Measurements from ENCODE around the gene CCDC59.
"Not testable (repeated sequence)": the region's sequence is repeated elsewhere in the genome, so short reads cannot be mapped to it uniquely, and the experiment has no call there.

The CCDC59 gene, protein sequence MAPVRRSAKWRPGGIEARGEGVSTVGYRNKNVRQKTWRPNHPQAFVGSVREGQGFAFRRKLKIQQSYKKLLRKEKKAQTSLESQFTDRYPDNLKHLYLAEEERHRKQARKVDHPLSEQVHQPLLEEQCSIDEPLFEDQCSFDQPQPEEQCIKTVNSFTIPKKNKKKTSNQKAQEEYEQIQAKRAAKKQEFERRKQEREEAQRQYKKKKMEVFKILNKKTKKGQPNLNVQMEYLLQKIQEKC

DNA sequence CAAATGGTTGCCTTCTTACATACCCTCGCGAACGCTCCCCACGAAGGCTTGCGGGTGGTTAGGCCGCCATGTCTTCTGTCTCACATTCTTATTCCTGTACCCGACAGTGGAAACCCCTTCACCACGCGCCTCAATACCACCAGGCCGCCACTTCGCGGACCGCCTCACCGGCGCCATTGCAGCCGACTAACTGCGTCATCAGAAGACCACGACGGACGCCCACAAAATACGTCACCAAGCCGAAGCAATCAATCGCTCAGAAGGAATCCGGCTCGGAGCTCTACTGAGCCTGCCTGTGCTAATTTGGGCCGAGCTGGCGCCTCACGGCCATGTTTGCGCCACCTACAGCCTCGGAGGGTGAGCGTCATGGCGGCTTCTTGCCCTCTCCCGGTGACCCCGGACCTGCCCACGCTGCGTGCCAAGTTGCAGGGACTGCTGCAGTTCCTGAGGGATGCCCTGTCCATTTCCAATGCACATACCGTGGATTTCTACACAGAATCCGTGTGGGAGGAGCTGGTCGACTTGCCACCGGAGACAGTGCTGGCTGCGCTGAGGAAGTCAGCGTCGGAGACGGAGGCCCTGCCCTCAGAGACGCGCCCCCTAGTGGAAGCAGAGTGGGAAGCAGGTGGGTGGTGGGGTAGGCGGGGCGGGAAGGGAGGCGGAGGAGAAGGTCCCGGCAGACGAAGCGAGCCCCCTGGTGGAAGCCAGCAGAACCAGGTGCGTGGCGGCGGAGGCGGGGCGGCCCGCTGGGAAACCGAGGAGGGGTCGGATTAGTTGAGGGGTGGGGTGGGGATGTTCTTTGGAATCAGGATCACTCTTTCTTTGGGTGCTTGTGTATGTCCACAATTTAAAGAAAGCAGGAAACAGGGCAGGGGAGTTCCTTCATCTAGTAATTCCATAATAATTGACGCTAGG lies at the start of gene CCDC59, which contains the start of gene METTL25:
Gene CCDC59, minus strand, starts transcription at position 188 of the 915 bp plus-strand sequence. Its CDS starts 11 bp downstream, at position 177.
Gene METTL25, plus strand, starts transcription at position 330 of the 915 bp plus-strand sequence. Its CDS starts 37 bp downstream, at position 367.
- DNase-seq (ENCODE audit: low read depth, low spot score), result peak; percentile 99

DNA sequence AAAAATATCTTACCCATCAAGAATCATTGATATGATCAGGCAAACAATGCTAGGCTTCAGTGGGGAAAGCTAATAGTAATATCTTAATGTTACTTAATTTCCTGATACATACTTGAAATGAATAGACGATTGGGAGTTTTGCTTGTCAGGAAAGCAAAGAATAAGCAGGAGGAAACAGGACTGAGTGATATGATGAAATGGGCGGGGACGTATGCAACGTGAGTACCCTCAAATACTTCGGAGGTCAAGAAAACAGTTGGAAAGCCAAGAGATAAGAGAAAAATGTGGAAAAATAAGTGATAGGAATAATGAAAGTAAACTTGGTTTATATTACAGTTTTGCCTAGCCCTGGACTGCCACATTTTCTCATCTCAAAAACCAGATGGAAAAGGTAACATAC lies 49.3 kb upstream of the CCDC59 start:
- DNase-seq (ENCODE audit: low read depth, low spot score), result no peak

DNA sequence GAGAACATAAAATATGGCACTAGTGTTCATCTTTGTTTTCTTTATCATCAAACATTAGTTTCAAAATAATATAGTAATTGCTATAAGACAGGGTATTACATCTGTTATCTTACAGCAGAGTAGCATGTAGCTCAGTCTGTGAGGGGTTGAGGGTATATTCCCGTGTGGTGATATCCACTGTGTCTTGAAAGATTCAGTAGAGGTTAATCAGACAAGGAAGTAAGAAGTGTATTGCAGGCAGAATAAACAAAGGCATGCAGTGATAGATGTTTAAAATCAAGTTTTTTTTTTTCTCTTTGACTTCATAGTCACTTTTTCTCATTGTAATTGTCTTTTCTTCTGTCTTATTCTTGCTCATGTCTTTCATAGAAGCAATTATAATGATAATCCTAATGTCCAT lies 48.5 kb upstream of the CCDC59 start:
- DNase-seq (ENCODE audit: low read depth, low spot score), result no peak

DNA sequence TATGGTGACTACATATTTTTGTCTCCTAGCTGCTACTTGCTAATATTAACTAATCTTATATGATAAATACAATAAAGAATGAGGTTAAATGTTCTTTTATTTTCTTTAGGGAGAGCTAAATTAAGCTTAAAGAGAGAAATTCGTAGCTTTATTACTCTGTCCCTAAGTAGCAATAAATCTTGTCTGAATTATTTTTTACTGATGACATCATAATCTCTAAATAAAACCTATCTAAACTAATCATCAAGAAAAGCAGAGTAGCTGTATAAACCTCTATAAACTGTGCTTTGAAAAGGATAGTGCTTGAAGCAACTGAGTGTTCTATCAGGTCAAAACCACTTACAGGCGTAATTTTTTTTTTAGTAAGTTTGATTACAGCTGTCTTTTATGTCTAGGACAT lies 42.6 kb upstream of the CCDC59 start:
- no peak for DNase-seq (ENCODE audit: low read depth, low spot score)

DNA sequence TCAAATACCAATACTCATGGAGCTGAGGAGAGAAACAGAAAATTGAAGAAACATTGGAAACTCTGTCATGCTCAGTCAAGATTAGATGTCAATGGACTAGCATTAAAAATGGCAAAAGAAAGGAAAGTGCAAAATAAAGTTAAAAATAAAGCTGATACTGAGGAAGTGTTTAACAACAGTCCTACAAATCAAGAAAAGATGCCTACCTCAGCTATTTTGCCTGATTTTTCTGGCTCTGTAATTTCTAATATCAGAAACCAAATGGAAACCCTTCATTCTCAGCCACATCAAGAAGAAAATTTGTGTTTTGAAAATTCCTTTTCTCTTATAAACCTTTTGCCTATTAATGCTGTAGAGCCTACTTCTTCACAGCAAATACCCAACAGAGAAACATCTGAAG lies 40.7 kb upstream of the CCDC59 start:
- DNase-seq (ENCODE audit: low read depth, low spot score), result no peak

DNA sequence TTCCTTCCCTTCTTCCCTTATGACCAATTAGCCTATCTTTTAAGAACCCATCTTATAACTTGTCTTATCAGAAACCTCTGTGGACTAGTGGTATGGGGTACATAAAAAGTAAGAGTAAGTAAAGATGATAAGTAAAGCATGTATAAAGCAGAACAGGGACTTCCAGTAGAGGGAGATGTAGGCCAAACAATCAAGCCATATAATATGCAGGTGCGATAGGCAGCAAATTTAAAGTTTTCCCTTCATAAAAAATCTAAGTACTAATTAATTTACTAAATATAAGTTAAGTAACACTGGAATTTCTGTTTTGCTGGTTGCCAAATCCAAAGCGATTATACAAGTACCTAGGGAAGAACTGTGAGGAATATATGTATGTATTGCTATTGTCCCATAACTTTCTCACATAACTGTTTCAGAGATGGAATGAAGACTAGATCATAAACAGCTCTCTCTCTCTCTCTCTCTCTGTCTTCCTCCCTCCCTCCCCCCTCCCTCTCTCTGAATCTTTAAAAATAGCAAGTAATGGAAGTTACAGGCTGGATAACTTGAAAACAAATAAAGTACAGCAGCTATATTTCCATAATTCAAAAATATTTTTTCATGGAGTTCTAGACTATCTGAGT lies 25.9 kb upstream of the CCDC59 start:
- DNase-seq (ENCODE audit: low read depth, low spot score), result no peak

DNA sequence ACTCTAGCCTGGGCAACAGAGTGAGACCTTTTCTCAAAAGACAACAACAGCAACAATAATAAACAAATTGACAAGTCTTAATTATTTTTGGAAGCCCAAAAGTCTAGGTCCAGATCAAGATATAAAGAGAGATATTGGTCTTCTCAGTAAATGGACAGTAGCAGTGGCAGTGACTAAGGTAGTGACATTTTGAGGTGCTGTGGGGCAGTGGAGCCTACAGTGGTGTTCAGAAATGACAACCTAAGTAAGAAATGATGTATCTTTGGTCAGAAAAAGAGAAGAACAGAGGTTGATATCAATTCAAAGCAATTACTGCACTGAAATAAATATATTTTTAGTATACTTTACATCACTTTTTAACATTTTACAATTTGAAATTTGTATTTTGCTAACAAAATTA lies 20.8 kb upstream of the CCDC59 start:
- no peak for DNase-seq (ENCODE audit: low read depth, low spot score)

DNA sequence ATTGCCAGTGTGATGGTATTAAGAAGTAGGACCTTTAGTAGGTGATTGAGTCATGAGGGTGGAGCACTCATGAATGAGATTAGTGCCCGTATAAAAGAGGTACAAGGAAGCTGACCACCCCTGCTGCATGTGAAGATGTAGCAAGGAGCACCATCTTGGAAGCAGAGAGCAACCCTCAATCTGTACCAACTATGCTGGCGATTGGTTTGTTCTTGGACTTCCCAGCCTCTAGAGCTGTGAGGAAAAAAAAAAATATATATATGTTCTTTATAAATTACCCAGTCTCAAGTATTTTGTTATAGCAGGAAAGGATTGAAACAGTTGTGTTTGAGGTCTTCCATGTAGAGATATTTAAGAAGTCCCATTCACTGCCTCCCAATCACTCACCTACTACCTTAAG lies 17.0 kb upstream of the CCDC59 start:
- no peak for DNase-seq (ENCODE audit: low read depth, low spot score)

DNA sequence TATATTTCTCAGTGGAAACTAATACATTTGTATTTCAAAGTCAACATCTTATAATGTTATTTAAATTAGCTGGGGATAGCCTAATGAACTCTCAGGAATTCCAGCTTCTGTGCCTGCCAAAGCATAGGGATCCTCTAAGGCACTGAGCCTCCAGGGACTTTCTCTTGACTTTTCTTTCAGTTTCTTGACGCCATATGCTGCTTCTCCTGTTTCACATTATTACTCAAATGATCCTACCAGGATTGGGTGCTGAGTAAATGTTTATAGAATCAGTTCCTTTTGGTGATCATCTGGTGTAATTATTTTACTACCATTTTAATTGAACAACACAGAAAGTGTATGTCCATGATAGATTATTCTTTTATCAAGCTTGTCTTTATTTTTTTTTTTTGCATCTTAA lies 8.0 kb upstream of the CCDC59 start:
- no peak for DNase-seq (ENCODE audit: low read depth, low spot score)

DNA sequence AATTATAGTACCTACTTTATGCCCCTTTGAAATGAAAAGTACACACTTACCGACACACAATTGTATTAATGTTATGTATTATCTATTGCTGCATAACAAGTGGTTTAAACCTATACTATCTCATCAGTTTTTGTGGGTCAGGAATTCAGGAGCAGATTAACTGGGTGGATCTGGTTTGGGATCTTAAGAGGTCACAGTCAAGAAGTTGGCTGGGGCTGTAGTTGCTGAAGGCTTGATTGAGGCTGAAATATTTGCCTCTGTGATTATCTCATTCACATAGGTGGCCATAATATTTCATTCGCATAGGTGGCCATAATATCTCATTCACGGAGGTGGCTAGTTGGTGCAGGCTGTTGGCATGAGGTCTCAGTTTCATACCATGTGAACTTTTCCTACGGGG lies 5.8 kb upstream of the CCDC59 start:
- no peak for DNase-seq (ENCODE audit: low read depth, low spot score)

DNA sequence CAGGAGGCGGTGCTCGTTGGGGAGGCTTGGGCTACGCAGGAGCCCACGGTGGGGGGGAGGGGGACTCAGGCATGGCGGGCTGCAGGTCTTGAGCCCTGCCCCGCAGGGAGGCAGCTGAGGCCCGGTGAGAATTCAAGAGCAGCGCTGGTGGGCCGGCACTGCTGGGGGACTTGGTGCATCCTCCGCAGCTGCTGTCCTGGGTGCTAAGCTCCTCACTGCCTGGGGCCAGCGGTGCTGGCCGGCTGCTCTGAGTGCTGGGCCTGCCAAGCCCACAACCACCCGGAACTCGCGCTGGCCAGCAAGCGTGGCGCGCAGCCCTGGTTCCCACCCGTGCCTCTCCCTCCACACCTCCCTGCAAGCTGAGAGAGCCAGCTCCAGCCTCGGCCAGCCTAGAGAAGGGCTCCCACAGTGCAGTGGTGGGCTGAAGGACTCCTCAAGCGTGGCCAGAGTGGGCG lies 3.3 kb upstream of the CCDC59 start:
- no peak for DNase-seq (ENCODE audit: low read depth, low spot score)

DNA sequence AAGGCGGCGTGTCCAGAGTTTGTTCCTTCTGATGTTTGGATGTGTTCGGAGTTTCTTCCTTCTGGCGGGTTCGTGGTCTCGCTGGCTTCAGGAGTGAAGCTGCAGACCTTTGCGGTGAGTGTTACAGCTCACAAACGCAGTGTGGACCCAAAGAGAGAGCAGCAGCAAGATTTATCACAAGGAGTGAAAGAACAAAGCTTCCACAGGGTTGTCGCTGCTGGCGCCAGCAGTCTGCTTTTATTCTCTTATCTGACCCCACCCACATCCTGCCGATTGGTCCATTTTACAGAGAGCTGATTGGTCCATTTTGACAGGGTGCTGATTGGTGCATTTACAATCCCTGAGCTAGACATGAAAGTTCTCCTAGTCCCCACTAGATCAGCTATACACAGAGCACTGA lies 2.6 kb upstream of the CCDC59 start:
- not testable (repeated sequence) for DNase-seq (ENCODE audit: low read depth, low spot score)

DNA sequence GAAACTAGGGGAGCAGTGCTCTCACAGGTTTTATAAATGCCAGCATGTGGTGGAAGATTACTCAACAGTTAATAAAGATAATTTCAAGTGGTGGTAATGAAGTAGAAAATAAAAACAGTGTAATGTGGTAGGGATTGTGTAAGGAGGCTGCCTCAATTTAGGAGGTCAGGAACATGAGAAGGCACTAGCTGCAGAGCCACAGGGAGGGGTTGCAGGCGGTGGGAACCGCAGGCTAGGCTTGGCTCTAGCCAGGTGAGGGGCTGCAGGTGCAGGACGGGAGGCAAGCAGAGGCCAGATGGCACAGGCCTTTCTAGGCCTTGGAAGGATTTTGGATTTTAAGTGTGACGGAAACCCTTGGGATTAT lies 910 bp upstream of the CCDC59 start:
- no peak for DNase-seq (ENCODE audit: low read depth, low spot score)

DNA sequence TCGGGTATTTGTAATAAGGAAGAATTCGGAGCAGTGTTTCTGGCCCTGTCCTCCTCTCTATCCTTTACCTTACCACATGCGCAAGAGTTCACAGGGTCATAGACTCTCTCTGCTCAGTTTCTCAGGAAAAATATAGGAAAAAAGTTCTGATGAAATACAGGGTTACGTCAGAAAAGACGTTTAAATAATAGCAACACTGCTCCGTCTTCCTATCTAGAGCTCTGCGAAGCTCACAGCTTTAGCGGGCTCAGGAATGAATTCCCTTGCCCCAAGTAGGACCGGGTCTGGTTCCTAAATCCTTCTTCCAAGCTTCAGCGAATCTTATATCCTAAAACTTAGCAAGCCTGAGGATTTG lies 365 bp downstream of the CCDC59 start:
- DNase-seq (ENCODE audit: low read depth, low spot score), result no peak

DNA sequence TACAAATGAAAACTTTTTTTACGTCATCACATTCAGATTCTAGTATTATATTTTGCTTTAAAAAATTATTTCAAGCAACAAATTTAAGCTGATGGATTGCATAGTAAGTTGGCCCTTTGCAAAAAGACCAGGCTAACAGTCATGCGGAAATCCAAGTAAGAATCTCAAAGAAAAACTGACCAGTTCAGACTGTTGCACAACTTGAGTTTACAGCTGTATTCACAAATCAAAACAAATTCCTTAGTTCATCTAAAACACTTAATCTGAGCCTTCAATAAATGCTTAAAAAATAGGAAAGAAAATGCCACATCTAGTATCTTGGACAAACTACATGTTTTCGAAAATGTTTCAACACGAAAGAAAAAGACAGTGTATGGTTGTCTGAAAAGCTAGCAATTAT lies 847 bp downstream of the CCDC59 start:
- no peak for DNase-seq (ENCODE audit: low read depth, low spot score)

DNA sequence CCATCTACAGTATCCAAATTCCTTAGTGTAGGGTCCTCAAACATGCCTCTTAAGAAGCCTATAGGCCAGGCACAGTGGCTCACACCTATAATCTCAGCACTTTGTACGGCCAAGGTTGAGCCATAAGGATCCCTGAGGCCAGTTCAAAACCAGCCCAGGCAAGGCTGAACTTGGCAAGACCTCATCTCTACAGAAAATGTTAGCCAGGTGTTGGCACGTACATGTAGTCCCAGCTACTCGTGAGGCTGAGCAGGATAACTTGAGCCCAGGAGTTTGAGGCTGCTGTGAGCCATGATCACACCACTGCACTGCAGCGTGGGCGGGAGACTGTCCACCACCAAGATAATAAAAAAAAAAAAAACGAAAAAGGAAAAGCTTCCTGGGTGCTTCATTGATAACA lies 6.8 kb downstream of the CCDC59 start:
- no peak for DNase-seq (ENCODE audit: low read depth, low spot score)

DNA sequence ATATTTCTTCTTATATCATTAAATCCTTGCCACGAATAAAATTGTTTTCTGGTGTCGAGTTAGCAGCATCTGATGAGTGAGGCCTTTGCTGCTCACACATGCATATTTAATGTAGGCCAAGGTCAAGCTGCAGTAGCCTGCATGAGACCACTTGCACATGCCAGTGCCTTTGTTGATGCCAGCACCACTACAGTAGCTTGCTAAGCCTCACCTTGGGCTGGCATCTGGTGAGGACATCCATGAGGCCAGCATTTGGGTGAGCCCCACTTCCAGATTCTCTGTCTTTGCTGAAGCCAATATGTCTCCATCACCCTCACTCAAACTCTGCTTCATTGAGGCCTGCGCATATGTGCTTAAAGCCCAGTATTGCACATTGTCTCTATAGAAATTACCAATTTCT lies 8.0 kb downstream of the CCDC59 start:
- DNase-seq (ENCODE audit: low read depth, low spot score), result no peak

DNA sequence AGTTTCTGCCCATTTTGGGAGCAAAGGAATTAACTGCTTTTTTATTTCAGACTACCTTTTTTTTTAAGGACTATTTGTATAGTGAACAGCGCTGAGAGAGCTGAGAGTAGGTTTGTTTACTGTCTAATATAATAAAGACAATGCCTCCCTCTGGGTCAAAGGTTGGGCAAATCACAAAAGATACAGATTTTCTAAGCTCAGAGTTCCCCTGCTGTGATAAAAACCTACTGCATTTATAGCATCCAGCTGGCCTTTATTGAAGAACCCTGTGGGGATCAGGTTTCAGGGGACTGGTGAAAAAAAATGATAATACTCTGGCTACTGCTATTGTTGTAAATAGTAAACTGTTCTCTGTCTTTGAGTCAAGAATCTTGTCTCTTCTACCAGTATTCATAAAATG lies 28.7 kb downstream of the CCDC59 start:
- DNase-seq (ENCODE audit: low read depth, low spot score), result no peak

DNA sequence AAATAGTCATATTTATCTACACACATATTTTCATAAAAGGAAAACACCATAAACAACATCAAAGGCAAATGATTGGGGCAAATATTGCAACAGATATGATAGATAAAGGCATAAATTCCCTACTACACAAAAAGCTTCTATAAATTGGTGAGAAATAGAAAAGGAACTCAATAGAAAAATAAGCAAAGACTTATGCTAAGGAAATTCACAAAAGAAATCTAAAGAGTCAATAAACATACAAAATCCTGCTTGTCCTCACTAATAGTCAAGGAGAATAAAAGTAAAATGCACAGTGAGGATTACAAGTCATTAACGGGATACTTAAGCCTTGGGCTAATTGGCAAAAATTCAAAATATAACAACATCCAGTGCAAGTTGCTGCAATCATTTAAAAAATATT lies 30.3 kb downstream of the CCDC59 start:
- DNase-seq (ENCODE audit: low read depth, low spot score), result no peak

DNA sequence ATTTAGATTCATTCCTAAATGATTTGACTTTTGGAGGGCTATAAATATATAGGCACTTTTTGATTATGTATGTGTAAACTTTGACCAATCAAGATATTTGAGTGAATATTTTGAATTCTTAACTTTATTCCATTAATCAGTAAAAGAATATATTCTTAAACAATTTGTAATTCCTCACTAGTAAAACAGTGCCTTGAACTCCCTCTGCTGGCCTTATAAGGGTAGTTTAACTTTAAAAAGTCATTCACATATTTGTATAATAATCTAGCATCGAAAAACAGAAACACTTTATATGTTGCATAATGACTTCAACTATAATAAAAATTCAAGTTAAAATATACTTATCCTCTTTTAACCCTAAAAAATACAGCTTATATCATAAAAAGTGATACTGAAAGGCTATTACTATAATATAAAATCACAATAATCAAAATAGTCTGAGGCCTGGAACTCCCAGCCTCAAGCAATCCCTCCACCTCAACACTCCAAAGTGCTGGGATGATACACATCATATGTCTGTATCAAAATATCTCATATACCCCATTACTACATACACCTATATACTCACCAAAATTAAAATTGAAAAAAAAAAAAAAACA lies 31.2 kb downstream of the CCDC59 start:
- DNase-seq (ENCODE audit: low read depth, low spot score), result no peak

DNA sequence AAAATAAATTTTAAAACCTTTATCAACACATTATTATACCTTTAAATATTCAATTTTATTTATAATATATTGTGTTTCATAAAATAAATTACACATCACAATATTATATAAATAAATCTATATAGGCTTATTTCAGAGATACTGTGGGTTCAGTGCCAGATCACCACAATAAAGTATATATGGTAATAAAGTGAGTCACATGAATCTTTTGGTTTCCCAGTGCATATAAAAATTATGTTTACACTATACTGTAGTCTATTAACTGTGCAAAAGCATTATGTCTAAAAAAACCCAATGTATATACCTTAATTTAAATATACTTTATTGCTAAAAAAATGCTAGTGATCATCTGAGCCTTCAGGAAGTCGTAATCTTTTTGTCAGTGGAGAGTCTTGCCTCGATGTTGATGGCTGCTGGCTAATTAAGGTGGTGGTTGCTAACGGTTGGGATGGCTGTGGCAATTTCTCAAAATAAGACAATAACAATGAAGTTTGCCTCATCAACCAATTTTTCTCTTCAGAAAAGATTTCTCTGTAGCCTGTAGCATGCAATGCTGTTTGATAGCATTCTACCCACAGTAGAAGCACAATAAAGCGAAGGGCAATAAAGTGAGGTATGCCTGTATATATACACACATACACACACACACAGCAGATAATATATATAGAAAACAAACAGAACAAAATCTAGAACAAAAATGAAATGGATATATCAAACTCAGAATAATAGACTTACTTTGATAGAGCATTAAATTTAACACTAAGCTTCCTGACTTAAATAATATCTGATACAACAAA lies 32.4 kb downstream of the CCDC59 start:
- no peak for DNase-seq (ENCODE audit: low read depth, low spot score)
